OCI-M2 (cell line): ENCODE results near the gene THRB.

Experiments used
- DNase-seq: peaks from one replicate; lab custom pipeline; 2025; ENCODE audit not compliant: unreplicated experiment; lab: John Stamatoyannopoulos, UW

The THRB gene

GRCh38 chr3:24382647-24383046 is 112.0 kb downstream of the THRB start:
- no peak for DNase-seq

- DNase-seq, result no peak
Observed at GRCh38 chr3:24379936-24380335, 114.7 kb downstream of the THRB start.

GRCh38 chr3:24378313-24378712 is 116.3 kb downstream of the THRB start:
- no peak for DNase-seq

GRCh38 chr3:24377218-24377993 is 117.2 kb downstream of the THRB start:
- no peak for DNase-seq

- DNase-seq, result no peak
Observed at GRCh38 chr3:24375947-24376384, 118.7 kb downstream of the THRB start.

- no peak for DNase-seq
Observed at GRCh38 chr3:24374801-24375200, 119.8 kb downstream of the THRB start.

- no peak for DNase-seq
Observed at GRCh38 chr3:24373198-24373959, 121.3 kb downstream of the THRB start.

GRCh38 chr3:24372559-24373197 is 122.0 kb downstream of the THRB start:
- DNase-seq, result no peak

GRCh38 chr3:24370352-24371090 is 124.1 kb downstream of the THRB start:
- no peak for DNase-seq

- no peak for DNase-seq
Observed at GRCh38 chr3:24368605-24369004, 126.0 kb downstream of the THRB start.

- no peak for DNase-seq
Observed at GRCh38 chr3:24367664-24368264, 126.9 kb downstream of the THRB start.

- no peak for DNase-seq
Observed at GRCh38 chr3:24367216-24367615, 127.4 kb downstream of the THRB start.

- DNase-seq, result no peak
Observed at GRCh38 chr3:24365168-24365567, 129.5 kb downstream of the THRB start.

GRCh38 chr3:24364359-24364758 is 130.3 kb downstream of the THRB start:
- DNase-seq, result no peak

- no peak for DNase-seq
Observed at GRCh38 chr3:24363242-24363641, 131.4 kb downstream of the THRB start.

- DNase-seq, result no peak
Observed at GRCh38 chr3:24361623-24362022, 133.0 kb downstream of the THRB start.

GRCh38 chr3:24360957-24361356 is 133.7 kb downstream of the THRB start:
- DNase-seq, result no peak

- DNase-seq, result no peak
Observed at GRCh38 chr3:24359645-24360462, 134.8 kb downstream of the THRB start.

GRCh38 chr3:24359102-24359501 is 135.5 kb downstream of the THRB start:
- DNase-seq, result no peak

- DNase-seq, result no peak
Observed at GRCh38 chr3:24357635-24358034, 137.0 kb downstream of the THRB start.
